GM19452 (cell line): Measurements from ENCODE around the gene ANHX.
"Not testable (repeated sequence)": the region's sequence is repeated elsewhere in the genome, so short reads cannot be mapped to it uniquely, and the experiment has no call there.

Source experiments
- ATAC-seq: cut with Tn5 transposase; IDR thresholded peaks from one replicate; pipeline ENCODE4 v1.9.1; 2021; ENCODE audit not compliant: unreplicated experiment

The ANHX gene

GRCh38 chr12:133235401-133236112 is at the start of gene ANHX:
Gene ANHX (minus strand): TSS chr12:133235877. CDS start chr12:133234356, 1,521 bp downstream.
- no peak for ATAC-seq

- ATAC-seq = not testable (repeated sequence)
These were observed 29.0 kb upstream of the ANHX start for GRCh38 chr12:133264668-133265067.

- ATAC-seq = no peak
These were observed 28.5 kb upstream of the ANHX start for GRCh38 chr12:133264173-133264572.

GRCh38 chr12:133256321-133256720 is 20.6 kb upstream of the ANHX start:
- no peak for ATAC-seq

- not testable (repeated sequence) for ATAC-seq
These were observed 20.2 kb upstream of the ANHX start for GRCh38 chr12:133255833-133256232.

- no peak for ATAC-seq
These were observed 16.1 kb upstream of the ANHX start for GRCh38 chr12:133251732-133252131.

- ATAC-seq = no peak
These were observed 879 bp upstream of the ANHX start for GRCh38 chr12:133236556-133236955.

- ATAC-seq = no peak
These were observed 467 bp upstream of the ANHX start for GRCh38 chr12:133236144-133236543.

GRCh38 chr12:133234971-133235370 is 706 bp downstream of the ANHX start:
- ATAC-seq = no peak

- ATAC-seq = no peak
These were observed 1.6 kb downstream of the ANHX start for GRCh38 chr12:133233993-133234564.

- no peak for ATAC-seq
These were observed 2.7 kb downstream of the ANHX start for GRCh38 chr12:133233006-133233405.

- ATAC-seq = no peak
These were observed 4.7 kb downstream of the ANHX start for GRCh38 chr12:133231001-133231400.

- ATAC-seq = no peak
These were observed 8.3 kb downstream of the ANHX start for GRCh38 chr12:133227281-133227852.

GRCh38 chr12:133226690-133227089 is 9.0 kb downstream of the ANHX start:
- no peak for ATAC-seq

GRCh38 chr12:133225527-133225926 is 10.2 kb downstream of the ANHX start:
- no peak for ATAC-seq

GRCh38 chr12:133222211-133222610 is 13.5 kb downstream of the ANHX start:
- no peak for ATAC-seq

GRCh38 chr12:133221241-133221640 is 14.4 kb downstream of the ANHX start:
- ATAC-seq = no peak

- ATAC-seq = no peak
These were observed 15.2 kb downstream of the ANHX start for GRCh38 chr12:133220521-133220920.

- ATAC-seq = no peak
These were observed 18.5 kb downstream of the ANHX start for GRCh38 chr12:133217219-133217618.

GRCh38 chr12:133215724-133216123 is 20.0 kb downstream of the ANHX start:
- no peak for ATAC-seq

- no peak for ATAC-seq
These were observed 29.3 kb downstream of the ANHX start for GRCh38 chr12:133206390-133206789.

- ATAC-seq = no peak
These were observed 31.4 kb downstream of the ANHX start for GRCh38 chr12:133204264-133204603.
